Epithelial cell of prostate (primary cell): ENCODE data around the gene GALNTL6.

ENCODE experiments used
- DNase-seq: peaks from one replicate; pipeline ENCODE4 v3.0.0-alpha.2; 2011; ENCODE audit warnings: low read depth, low spot score
- H3K27ac ChIP-seq: fragments of 450-650 bp; 2 replicates; pipeline ENCODE4 v1.5.1; 2017; ENCODE audit warnings: mild to moderate bottlenecking

GALNTL6 gene

DNA sequence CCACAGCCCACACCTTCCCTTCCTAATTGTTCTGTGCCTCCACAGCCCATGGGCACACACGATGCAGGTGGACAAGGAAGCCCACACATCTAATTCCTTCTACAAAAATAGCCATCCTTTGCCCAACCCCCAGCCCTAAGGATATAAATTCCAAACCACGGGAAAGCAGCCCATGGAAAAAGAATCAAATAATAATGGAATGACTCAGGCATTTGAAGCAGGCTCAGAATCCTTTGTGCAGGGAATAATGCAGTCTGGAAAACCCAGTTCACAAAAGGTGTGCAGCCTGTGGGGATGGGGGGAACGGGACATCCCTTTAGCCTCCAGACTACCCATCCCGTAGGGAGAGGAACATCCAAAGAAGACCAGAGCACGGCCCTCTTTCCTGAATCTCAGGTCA is 1013.1 kb downstream of the GALNTL6 start:
- no peak for DNase-seq
- H3K27ac ChIP-seq: no peak overlapping the region

DNA sequence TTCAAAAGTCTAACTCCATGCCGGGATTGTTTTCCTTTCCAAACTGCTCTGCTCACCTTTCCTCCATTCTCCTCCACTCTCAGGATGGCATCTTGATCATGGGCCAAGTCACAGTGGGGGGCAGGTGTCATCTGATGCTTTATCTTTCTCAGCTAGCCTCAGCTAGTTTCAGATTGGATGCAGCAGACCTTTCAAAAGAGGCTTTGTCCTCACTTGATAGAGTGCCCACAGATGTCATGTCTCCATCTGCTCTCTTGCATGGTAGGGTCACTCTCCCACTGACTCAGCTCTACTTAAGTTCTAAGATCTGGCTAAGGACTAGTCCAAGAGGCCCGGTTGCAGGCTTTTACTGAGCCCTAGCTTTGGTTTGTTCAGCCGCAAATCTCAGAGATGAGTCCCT is 1013.7 kb downstream of the GALNTL6 start:
- H3K27ac ChIP-seq: no peak overlapping the region
- DNase-seq: no peak

DNA sequence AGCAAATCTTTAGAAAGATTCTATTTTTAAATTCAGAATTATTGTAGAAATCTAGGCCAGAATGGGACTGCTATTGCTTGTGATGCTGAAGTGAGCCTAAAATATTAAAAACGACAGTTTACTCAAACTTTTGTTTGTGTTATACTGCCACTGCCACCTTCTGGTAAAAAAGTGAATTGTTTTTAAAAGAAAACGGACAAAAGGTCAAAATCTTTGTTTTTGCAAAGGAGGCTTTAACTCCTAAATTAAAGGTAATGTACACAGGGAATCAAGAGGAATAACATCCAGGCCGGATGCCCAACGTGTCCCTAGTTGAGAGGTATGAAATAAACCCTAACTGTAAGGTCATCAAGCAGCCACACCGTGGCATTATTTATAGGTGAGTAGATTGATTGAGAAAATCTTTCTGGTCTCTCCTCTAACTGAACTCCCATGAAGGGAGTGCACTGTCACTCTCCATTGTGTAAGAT is 1017.1 kb downstream of the GALNTL6 start:
- H3K27ac ChIP-seq: no peak overlapping the region
- no peak for DNase-seq

DNA sequence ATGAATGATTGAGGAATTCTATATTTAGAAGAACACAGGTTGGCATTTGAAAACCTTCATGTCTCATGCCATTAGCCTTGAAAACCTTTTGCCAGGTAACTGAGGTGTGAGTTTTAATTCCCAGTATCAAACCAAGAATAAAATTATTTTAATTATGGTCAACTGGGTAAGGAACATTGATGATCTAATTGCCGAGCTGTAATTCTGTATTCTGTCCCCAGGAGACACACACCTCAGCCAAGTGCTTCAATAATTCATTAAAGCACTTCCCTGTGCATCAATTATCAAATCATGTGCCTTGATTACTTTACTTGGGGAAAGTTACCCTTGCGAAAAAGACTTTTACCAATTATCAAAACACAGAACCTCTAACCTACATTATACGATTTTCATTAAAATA is 1023.5 kb downstream of the GALNTL6 start:
- no peak overlapping the region for H3K27ac ChIP-seq
- DNase-seq: no peak

DNA sequence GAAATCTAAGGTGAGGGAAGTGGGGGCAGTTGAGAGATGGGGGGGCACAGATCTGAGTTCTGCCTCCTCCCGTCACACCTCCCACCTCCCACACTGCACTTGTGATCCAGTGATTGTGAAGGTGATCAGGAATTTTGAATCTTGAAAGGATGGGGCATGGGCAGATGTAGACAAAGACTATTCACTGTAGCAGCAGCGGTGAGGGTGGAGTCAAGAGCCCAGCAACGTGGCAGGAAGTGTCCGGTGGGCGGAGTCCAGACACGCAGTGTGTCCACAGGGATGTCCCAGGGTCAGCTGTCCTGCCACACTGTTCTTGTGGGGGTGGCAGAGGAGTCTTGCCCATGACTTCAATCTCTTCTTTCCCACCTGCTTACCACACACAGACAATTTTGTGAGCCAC is 1024.9 kb downstream of the GALNTL6 start:
- H3K27ac ChIP-seq: no peak overlapping the region
- DNase-seq: no peak

DNA sequence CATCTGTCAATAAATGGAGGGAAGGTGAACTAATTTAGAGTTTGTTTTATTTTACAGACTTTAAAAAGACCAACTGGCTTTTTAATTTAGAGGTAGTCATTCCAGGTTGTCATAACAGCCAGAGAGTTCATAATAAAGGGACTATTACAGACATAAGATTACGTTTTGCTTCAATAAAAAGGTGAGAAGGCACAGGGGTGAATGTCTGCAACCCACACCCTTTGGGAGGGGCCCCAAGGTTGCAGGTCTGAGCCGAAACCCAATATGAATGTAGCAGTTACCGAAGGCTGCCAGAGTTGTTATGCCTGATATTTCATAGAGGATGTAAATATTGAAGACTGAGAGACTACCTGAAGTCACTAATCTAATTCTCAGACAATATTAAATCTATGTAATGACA is 1025.7 kb downstream of the GALNTL6 start:
- DNase-seq: no peak
- no peak overlapping the region for H3K27ac ChIP-seq

DNA sequence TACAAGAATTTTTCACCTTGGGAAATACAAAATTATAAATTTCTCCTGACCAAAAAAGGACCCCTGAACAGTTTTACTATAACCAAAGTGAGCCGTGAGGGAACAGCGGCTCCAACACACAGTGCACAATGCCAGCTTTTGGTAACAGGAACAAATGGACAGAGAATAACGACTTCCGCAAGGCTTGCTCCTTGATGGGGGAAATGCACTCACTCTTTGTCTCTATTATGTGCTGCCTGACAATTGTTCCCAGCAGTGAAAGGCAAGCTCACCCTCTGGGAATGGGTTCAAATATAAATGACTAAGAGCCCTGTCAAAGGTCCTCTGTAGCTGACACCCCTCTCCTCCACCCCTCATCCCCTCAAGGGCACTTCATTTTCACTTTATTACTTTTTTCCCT is 1029.6 kb downstream of the GALNTL6 start:
- H3K27ac ChIP-seq: no peak overlapping the region
- no peak for DNase-seq

DNA sequence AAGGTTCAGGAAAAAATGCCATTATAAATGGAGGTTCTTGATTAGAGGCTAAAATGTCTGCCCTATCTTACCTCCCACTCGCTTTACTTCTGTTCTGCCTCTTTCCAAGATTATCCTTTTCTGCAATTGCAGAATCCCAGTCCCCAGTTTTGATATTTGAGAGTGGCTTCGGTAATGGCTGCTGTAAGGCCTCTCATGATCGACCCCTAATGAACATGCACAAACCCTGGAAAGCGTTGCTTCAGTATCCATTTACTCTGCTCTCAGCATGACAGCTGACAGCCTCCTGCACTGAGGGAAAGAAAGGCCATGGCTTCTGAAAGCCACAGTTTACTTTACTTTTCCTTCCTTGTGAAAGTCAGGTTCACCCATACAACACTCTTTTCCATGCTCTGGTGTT is 1030.0 kb downstream of the GALNTL6 start:
- no peak overlapping the region for H3K27ac ChIP-seq
- no peak for DNase-seq

DNA sequence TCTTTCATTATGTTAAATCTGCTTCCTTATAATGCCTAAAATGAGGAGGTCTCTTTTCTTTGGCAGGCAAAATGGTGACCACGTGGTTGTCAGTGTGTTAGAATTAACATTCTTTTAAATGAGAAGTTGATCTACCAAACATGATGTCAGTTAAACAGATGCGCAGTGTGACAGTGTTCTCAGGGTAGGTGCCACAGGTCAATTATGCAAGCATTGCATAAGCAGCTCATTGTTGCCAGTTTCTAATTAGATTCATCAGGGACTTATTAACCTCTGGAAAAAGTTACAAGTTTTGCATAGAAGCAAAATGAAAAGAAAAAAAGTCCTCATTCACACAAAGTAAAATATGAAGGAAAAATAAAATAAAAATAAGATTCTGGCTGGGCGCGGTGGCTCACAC is 1031.4 kb downstream of the GALNTL6 start:
- no peak overlapping the region for H3K27ac ChIP-seq
- DNase-seq: no peak

DNA sequence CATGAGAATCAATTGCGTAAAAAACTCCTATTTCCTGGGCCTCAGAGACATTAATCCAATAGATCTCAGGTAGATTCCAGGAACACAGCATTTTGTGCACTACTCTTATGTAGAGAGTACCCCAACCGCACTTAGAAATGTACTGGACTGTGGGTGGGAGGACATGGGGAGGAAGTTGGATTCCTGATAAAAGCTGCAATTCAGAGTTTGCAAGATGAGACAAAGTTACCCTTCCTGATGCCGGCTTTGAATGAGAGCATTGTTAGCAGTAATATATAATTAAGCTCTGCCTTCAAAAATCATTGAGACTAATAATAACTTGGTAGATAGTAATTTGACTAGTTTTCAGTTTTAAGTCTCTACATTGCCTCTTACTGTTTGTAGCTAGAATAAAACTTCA is 1032.1 kb downstream of the GALNTL6 start:
- H3K27ac ChIP-seq: no peak overlapping the region
- DNase-seq: no peak

DNA sequence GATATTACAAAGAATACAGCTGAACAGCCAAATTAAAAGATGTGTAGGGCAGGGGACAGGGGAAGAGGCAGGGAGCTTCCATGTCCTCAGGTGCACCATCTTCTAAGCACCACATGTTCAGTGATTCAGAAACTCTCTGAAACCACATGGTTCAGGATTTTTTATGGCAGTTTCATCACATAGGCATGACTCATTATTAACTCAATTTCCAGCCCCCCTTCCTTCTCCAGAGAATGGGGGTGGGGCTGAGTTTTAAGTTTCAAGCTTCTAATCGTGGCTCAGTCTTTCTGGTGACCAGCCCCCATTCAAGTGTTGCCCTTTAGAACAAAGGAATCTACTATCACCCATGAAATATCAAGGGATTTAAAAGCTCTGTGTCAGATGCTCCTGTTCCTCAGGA is 1037.6 kb downstream of the GALNTL6 start:
- peak; percentile 68 for DNase-seq
- peak overlapping the region; percentile 73 for H3K27ac ChIP-seq

DNA sequence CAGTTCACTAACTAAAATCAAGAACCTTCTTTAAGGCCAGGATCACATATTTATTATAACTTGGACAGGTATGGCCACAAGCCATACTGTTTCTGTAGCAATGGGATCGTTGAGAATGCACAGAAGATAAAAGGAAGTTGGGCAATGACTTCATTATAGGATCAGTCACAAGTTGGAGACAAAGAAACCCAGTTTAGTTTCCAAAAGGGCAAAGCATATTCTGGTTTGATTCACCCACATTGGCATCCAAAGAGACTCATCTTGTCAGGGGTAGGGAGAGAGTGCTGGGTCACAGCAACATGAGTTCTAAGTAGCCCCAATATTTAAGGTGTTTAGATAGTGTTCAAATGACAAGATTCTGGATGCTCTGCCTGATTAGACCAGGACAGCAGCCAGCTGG is 1038.3 kb downstream of the GALNTL6 start:
- peak; percentile 22 for DNase-seq
- peak overlapping the region; percentile 73 for H3K27ac ChIP-seq

DNA sequence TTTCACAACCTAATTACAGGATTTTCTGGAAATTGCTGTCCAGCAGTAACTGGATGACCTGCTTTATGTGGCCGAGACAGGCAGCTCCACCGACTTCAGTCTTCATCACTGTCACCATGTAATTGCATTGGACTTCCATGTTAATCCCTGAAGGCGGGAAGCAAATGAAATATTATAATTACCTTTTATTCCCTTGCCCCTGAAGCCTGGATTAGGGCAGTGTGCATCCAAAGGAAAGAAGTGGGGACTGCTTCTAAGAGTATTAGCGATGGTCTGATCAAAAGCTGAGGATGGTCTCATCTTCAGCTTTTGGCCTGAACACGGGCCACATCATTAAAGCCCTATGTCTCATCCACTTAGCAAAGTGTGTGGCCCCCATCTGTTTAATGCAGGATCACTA is 1043.8 kb downstream of the GALNTL6 start:
- no peak overlapping the region for H3K27ac ChIP-seq
- no peak for DNase-seq

DNA sequence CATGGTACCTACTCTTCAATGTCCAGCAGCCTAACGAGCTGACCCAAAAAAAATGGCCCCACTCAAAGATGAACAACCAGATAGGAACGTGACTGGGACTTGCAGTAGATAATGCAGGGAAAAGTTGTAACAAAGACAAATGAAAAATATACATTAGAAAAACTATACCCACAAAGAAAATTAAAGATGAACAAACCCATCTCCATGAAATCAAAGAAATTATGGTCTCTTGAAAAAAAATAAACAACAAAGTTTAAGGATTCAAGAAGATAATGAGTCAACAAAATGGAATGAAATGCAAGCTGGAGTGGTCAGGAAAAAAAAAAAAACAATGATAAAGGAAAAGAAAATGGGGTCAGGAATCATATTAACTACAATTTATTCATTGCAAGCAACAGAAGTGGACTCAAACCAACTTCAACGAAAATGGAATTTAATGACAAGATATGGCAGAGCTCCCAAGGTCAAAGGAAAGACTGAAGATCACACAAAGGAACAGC is 1045.6 kb downstream of the GALNTL6 start:
- no peak overlapping the region for H3K27ac ChIP-seq
- no peak for DNase-seq

DNA sequence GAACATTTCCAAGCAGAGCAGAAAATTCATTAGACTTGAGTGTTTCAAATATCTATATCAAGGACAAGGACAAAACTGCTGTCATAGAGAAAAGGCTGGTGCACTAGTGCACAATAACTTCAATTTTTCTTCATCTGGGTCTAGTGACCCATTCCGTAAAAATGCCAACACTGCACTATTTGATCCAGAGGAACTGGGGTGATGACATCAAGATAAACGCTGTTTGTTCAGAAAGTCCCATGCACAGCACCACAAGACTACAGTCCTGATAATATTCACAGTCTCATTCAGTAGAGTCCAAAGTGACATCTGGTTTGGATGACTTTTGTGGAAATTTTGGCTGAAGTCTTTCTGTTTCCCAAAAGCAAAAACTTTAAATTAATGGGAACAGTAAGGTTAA is 1051.9 kb downstream of the GALNTL6 start:
- H3K27ac ChIP-seq: no peak overlapping the region
- DNase-seq: no peak

DNA sequence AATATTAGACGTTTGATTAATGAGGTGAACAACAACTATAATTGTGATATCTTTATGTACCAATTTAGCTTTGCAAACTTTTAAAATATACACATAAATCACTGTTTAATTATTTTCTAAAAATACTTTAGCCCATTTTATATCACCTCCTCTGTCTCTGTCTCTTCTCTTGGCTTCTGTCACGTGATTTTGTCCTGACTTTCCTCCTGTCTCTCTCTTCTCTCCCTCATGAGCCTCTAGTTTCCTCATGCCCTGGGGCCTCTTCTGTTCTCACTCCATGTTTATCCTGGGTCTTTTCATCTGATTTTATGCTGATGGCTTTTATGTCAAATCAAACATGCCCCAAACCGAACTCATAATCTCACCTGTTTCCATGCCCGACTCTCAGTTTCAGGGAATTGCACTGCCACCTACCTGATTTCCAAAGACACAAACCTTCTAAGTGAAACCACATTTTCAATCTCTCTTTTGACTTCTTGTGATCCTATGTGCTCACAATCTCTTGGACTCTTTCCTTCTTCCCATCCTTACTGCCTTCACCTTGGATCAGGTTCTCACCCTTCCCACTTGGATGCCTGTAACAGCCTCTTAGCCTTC is 1052.4 kb downstream of the GALNTL6 start:
- H3K27ac ChIP-seq: no peak overlapping the region
- no peak for DNase-seq

DNA sequence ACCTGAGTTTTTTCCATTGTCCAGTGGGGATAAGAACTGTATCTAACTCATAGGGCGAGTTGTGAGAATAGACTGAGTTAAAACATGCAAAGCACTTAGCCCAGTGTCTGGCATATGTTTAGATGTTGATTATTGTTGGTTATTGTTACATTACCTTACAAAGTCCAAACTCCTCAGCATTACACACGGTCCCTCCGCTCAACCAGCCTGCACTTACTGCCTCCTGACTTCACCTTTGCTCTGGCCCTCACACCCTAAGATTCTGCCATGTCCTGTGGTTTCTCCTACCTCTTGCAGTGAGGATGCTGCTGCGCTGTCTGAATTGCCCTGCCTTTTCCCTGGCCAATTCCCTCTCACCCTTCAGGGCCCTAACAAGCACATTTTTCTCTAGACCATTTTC is 1053.2 kb downstream of the GALNTL6 start:
- no peak overlapping the region for H3K27ac ChIP-seq

DNA sequence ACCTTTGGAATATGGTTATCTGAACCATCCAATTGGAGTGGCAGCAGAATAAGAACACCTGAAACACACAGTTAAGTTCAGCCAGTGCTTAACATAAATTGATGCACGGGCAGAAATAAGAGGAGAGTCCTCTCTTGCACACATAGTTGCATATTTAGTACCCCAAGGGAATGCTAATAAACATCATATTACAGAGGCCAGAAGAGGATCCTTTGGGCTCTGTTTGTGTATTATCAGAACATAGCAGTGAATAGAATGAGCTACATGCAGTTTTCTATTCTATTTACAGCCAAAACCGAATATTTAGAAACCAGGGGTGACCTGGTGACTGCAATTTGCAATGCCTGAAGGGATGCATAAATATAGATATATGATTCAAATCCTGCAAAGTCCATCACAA is 1054.6 kb downstream of the GALNTL6 start:
- no peak overlapping the region for H3K27ac ChIP-seq
- no peak for DNase-seq

More for the DNA sequence above, 1053.2 kb downstream of the GALNTL6 start:
- no peak for DNase-seq

DNA sequence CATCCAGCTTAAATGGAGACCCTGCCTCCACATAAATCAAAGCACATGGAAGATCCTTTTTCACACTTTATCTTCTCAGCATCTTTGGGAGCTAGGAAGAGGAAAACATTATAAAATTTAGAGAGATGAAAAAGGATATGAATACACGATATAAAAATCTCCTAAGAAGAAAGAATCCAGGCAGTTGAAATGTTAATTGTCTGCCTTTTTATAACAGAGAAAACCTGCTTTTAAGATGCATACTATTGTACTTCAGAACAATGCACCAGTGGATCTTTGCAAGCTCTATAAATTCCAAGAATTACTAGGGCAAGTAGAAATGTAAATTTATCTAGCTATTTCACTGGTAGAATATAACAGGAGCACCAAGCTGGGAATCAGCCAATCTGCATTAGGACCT is 1055.1 kb downstream of the GALNTL6 start:
- H3K27ac ChIP-seq: no peak overlapping the region
- no peak for DNase-seq

DNA sequence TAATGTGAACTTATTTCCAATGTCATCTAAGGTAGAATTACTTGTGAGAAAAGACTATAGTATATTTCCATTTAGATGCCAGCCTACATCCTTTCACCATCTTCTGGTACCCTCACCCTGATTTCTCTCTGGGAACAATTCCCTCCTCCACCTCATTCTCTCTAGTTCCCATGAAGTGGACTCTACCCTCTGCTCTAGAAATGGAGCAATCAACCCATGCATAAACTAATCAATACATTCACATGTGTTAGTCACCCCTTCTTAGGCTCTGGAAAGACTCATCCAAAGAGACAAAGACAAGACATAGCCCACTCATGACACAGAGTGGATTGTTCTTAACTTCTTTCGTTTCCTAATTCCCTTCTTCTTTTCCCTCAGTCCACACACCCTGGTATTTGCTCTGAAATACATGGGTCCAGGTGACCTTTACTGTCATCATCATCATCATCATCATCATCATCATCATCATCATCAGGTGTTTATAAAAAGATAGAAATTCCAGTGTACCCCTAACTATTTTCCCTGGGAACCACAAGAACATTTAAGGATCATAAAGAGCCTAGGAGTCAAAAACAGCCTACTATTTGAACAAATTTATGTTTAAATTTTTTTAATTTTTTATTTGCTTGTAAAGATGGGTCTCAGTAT is 1056.5 kb downstream of the GALNTL6 start:
- DNase-seq: no peak
- H3K27ac ChIP-seq: no peak overlapping the region

DNA sequence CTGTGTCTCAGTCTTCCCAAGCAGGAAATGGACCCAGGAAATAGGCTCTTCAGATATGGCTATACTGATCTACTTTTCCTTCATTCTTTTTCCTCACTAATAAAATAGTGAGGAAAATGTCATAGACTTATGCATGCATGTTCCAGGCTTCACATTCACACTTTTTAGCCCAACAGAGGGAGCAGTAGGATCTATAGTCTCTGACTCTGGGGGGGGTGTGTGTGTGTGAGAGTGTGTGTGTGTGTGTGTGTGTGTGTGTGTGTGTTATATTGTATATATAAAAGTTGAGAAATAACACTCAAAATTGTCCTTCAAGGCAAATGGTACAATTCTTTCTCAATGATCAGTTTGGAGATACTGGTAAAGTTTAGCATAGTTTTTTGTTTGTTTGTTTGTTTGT is 1058.2 kb downstream of the GALNTL6 start:
- H3K27ac ChIP-seq: no peak overlapping the region
- no peak for DNase-seq

DNA sequence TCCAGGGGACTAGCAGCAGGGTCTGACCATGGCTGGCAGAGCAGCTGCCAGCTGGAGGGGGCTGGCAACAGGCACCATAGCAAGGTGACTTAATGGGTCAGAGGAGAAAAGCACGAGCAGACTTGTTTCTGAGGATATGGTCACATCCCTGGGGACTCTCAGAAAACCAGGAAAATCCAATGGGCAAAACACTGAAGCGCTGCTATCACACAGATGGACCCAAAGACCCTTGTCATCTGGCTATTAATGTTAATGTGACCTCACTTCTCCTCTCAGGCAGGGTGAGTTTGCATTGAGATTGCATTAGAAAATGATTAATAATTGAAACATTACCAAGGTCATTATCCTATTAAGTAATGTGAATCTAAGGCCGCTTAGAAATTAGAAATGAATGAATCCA is 1061.7 kb downstream of the GALNTL6 start:
- H3K27ac ChIP-seq: no peak overlapping the region
- no peak for DNase-seq
